Osteoblast (primary cell): ENCODE measurements around the gene UBE2H. TPM values are rescaled to one million over a fixed set of nuclear protein-coding genes. Genes with fewer than 3 reads are reported as not detected.
A peak's percentile ranks its signal among the peaks of the same experiment; 100 is the strongest.

ENCODE experiments used
- DNase-seq: peaks from one replicate; pipeline ENCODE4 v3.0.0; 2011; ENCODE audit warnings: low spot score, mixed read lengths; ENCODE audit not compliant: insufficient read length; ENCODE audit errors: missing footprints
- H2AFZ ChIP-seq: 2 replicates; pipeline ENCODE4 v1.6.0; 2011; ENCODE audit warnings: mild to moderate bottlenecking, low read length
- H3K27ac ChIP-seq: 2 replicates; pipeline ENCODE4 v1.5.1; 2011; ENCODE audit warnings: mild to moderate bottlenecking, low read depth, low read length, moderate library complexity
- H3K27me3 ChIP-seq: 2 replicates; pipeline ENCODE4 v1.6.0; 2012; ENCODE audit warnings: mild to moderate bottlenecking, control low read depth, inconsistent platforms, low read length, moderate library complexity; ENCODE audit not compliant: insufficient read depth
- H3K36me3 ChIP-seq: 2 replicates; pipeline ENCODE4 v1.5.1; 2011; ENCODE audit warnings: mild to moderate bottlenecking, low read length, control low read depth, moderate library complexity; ENCODE audit not compliant: insufficient read depth
- H3K4me1 ChIP-seq: 2 replicates; pipeline ENCODE4 v1.5.1; 2011; ENCODE audit warnings: mild to moderate bottlenecking, low read length, control low read depth, moderate library complexity; ENCODE audit not compliant: insufficient read depth
- H3K4me2 ChIP-seq: 2 replicates; pipeline ENCODE4 v1.6.0; 2011; ENCODE audit warnings: mild to moderate bottlenecking, low read length; ENCODE audit not compliant: insufficient read depth
- H3K4me3 ChIP-seq: fragments of 200-600 bp; sonication (generic); 3 replicates; pipeline ENCODE4 v1.5.1; 2012; ENCODE audit warnings: mild to moderate bottlenecking, low read length, inconsistent platforms; ENCODE audit not compliant: insufficient read depth
- H3K79me2 ChIP-seq: 2 replicates; pipeline ENCODE4 v1.6.0; 2012; ENCODE audit warnings: mild to moderate bottlenecking, low read length, control low read depth, inconsistent platforms; ENCODE audit not compliant: insufficient read depth
- H3K9me3 ChIP-seq: 2 replicates; pipeline ENCODE4 v1.5.1; 2011; ENCODE audit warnings: low read depth, low read length, control low read depth
- H4K20me1 ChIP-seq: 2 replicates; pipeline ENCODE4 v1.6.0; 2012; ENCODE audit warnings: mild to moderate bottlenecking, low read length, control low read depth; ENCODE audit not compliant: insufficient read depth
- total RNA-seq: library from RNA; depleted of rRNA; stranded (reverse); fragments of >200 nt; gene quantifications from 2 replicates; pipeline ENCODE4 v1.2.3, GENCODE V29; 2012
- TF ChIP-seq, protein P1 (sequence below): IDR thresholded peaks from 2 replicates; pipeline ENCODE4 v1.5.1; 2011; ENCODE audit warnings: mild to moderate bottlenecking, low read depth, low read length, moderate library complexity; ENCODE audit errors: extremely low read depth

Gene UBE2H
- total RNA-seq, 1 donor, result 61.2 TPM

DNA sequence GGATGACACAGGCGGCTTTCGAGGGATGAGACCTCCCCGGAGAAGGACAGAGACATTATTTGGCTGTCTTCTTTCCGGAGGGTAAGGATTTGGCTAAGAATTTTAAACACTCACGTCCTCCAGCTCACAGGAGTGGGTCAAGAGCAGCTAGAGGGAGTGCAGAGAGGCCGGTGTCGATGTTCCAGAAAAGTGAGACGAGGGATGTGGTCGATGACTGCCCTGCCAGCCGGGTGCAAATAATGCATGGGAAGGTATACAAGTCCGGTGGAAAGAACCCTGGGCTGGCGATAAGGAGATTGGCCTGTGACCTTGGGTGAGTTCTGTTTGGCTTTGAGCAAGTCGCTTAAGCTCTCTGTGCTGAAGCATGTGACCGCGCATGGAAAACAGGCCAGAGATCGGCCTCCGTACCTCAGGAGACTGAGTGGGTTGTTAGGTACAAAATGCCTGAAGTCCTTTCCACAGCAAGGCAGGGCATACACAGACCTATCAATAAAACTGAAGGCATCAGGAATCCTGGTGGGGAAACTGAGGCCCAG is 149.1 kb downstream of the UBE2H start:
- no peaks in the 10 kb centered on the region for H3K9me3 ChIP-seq
- peaks cover 4% of the 10 kb centered on the region for H3K27me3 ChIP-seq
- H3K4me3 ChIP-seq, result no peak overlapping the region
- no peaks in the 10 kb centered on the region for H3K79me2 ChIP-seq
- H4K20me1 ChIP-seq, result no peaks in the 10 kb centered on the region
- TF ChIP-seq, protein P1, sequence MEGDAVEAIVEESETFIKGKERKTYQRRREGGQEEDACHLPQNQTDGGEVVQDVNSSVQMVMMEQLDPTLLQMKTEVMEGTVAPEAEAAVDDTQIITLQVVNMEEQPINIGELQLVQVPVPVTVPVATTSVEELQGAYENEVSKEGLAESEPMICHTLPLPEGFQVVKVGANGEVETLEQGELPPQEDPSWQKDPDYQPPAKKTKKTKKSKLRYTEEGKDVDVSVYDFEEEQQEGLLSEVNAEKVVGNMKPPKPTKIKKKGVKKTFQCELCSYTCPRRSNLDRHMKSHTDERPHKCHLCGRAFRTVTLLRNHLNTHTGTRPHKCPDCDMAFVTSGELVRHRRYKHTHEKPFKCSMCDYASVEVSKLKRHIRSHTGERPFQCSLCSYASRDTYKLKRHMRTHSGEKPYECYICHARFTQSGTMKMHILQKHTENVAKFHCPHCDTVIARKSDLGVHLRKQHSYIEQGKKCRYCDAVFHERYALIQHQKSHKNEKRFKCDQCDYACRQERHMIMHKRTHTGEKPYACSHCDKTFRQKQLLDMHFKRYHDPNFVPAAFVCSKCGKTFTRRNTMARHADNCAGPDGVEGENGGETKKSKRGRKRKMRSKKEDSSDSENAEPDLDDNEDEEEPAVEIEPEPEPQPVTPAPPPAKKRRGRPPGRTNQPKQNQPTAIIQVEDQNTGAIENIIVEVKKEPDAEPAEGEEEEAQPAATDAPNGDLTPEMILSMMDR, result no peak
- H2AFZ ChIP-seq, result no peak overlapping the region
- H3K4me2 ChIP-seq, result no peak overlapping the region
- no peaks in the 10 kb centered on the region for H3K4me1 ChIP-seq
- H3K27ac ChIP-seq, result no peak overlapping the region
- DNase-seq, result no peak
- no peaks in the 10 kb centered on the region for H3K36me3 ChIP-seq

DNA sequence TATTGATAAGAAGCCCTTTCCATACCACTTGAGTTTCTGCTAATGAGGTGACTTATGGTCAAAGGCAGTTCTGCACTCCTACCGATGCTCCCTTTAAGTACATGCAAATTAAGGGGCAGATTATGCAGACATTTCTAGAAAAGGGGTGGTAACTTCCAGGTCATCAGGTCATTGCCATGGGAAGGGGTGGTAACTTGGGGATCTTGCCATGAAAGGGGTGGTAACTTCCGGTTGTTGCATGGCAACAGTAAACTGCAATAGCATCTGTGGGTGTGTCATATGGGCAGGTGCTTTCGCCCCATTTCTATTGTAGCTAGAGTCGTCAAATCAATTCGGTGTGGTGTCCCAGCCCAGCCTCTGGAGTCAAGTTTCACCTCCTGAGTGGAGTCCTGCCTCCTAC is 150.9 kb downstream of the UBE2H start:
- Histone ChIP-seq H3K4me1 (no peaks in the 10 kb centered on the region), H3K79me2 (no peaks in the 10 kb centered on the region), H4K20me1 (no peaks in the 10 kb centered on the region)

DNA sequence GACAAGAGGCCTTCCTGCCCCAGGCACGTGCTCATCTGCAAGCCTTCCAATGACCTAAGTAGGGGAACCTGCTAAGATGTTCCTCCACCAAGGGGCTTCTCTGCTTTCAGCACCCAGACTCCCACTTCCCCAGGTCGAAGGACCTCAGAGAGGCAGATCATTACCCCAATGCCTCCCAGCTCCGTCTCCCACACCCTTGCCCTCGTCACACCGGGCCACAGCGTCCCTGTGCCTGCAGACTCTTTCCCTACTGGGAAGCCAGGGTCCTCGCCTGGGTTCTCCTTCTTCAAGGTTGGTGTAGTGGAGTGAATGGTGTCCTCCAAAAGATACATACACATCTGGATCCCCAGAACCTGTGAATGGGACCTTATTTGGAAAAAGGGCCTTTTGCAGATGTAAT is 151.9 kb downstream of the UBE2H start:
- Histone ChIP-seq H3K36me3 (no peaks in the 10 kb centered on the region), H3K4me1 (no peaks in the 10 kb centered on the region), H3K4me2 (no peak overlapping the region), H2AFZ (no peak overlapping the region), H3K79me2 (no peaks in the 10 kb centered on the region), H3K27me3 (peaks cover 4% of the 10 kb centered on the region), H3K9me3 (no peaks in the 10 kb centered on the region), H3K4me3 (no peak overlapping the region), H4K20me1 (no peaks in the 10 kb centered on the region), H3K27ac (no peak overlapping the region)
- no peak for DNase-seq
- TF ChIP-seq, protein P1, result no peak

More for the DNA sequence above, 150.9 kb downstream of the UBE2H start:
- H3K36me3 ChIP-seq, result no peaks in the 10 kb centered on the region
- H3K27ac ChIP-seq, result no peak overlapping the region
- no peak overlapping the region for H3K4me3 ChIP-seq
- TF ChIP-seq, protein P1, result no peak
- no peaks in the 10 kb centered on the region for H3K9me3 ChIP-seq
- H3K27me3 ChIP-seq, result peaks cover 4% of the 10 kb centered on the region
- no peak overlapping the region for H3K4me2 ChIP-seq
- no peak overlapping the region for H2AFZ ChIP-seq
- DNase-seq, result no peak

DNA sequence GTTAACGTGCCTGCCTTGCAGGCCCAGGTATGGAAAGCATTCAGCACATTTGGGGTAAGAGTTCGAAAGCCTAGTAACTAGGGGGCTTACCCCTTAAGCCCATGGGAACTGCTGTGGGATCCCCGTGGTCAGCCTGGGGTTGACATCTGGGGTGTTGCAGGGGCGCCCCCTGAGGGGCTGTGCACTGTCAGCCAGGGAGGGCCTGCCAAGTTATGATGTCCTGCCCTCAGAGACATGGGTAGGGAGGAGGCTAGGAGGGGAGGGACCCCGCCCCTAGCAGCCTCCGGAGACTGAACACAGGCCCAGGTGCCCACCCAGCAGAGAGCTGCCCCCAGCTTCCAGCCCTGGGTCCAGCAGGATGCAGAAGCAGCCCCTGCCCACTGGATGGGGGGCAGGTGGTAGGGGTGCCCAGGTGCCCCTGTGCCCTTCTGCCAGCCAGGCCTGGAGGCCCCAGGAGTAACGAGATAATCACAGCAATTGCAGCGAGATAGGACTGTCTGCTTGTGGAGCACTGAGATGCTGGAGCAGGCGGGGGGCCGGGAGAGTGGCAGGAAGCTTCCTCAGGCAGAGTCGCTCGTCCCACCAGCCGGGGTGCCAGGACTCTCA is 153.3 kb downstream of the UBE2H start:
- H3K4me3 ChIP-seq, result no peak overlapping the region
- no peaks in the 10 kb centered on the region for H4K20me1 ChIP-seq
- TF ChIP-seq, protein P1, result no peak
- peak; percentile 62 for DNase-seq
- peaks cover 4% of the 10 kb centered on the region for H3K27me3 ChIP-seq
- no peaks in the 10 kb centered on the region for H3K79me2 ChIP-seq
- H3K27ac ChIP-seq, result no peak overlapping the region
- H3K4me2 ChIP-seq, result no peak overlapping the region
- H3K4me1 ChIP-seq, result no peaks in the 10 kb centered on the region
- H3K36me3 ChIP-seq, result no peaks in the 10 kb centered on the region
- no peaks in the 10 kb centered on the region for H3K9me3 ChIP-seq
- no peak overlapping the region for H2AFZ ChIP-seq
